Measurements from ENCODE around the gene BLVRA.
"Not testable (repeated sequence)": the region's sequence is repeated elsewhere in the genome, so short reads cannot be mapped to it uniquely, and the experiment has no call there.

BLVRA gene

DNA sequence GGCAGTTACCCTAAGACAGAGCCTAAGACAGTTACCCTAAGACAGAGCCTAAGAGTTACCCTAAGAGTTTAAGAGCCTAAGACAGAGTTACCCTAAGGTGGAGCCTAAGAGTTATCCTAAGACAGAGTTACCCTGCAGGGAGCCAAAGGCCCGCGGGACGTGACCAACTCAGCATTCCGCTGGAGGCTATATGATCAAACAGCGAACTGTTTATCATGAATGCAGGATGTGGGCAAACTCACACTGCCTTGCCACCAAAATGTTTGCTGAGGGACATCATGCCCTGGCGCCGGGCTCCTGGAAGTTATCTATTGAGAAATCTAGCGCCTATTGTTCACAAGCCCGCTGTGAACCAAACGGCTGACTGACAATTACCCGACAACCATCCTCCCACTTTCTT lies 49.9 kb downstream of the BLVRA start:
- no peak for DNase-seq (ENCODE audit: low read depth)

DNA sequence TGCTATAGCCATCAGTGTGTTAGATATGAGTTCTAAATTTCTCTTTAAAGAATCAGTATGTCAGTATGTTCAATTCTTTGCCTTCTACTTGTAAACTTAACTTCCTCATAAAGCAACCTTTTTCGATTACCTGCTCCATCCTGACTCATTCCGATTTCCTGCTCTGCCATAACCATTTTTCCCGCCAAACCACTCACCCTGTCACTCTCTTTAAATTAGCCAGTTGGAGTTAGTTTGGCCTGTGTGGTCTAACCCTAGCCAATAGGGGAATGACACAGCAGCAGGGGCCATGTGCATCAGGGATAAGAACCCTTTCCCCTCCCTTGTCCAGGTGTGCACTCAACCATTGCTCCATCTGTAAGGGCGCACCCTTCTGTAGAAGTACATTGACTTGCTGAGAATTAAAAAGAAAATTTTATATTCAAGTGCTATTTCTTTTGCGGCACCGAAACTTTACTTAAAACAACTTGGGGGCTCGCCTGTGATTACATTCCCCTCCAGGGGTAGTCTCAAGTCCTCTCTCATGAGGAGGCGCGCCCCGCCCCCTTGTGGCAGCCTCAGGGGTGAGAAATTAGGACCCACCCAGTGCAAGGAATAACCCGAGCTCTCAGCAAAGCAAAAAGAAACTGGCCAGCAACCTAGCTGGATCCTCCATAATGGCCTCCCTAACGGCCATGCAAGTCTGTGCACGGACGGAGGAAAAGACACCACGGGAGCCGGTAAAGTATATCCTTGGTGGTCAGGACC lies 51.9 kb downstream of the BLVRA start:
- not testable (repeated sequence) for DNase-seq (ENCODE audit: low read depth)

DNA sequence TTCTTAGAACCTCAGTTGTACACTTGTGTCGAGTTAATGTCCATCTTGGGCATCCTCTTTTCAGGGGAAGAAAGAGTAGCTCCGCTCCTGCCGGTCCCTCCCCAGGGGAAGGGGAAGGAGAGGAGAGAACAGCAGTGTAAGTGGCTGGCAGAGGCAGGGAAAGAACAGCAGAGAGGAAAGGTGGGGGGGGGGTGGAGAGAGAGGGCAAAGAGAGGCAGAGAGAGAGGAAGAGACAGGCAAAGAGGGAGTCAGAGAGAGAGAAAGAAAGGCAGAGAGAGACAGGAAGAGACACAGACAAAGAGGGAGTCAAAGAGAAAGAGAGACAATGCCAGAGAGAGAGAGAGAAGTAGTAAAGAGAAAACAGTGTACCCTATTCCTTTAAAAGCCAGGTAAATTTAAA lies 56.9 kb downstream of the BLVRA start:
- no peak for DNase-seq (ENCODE audit: low read depth)

DNA sequence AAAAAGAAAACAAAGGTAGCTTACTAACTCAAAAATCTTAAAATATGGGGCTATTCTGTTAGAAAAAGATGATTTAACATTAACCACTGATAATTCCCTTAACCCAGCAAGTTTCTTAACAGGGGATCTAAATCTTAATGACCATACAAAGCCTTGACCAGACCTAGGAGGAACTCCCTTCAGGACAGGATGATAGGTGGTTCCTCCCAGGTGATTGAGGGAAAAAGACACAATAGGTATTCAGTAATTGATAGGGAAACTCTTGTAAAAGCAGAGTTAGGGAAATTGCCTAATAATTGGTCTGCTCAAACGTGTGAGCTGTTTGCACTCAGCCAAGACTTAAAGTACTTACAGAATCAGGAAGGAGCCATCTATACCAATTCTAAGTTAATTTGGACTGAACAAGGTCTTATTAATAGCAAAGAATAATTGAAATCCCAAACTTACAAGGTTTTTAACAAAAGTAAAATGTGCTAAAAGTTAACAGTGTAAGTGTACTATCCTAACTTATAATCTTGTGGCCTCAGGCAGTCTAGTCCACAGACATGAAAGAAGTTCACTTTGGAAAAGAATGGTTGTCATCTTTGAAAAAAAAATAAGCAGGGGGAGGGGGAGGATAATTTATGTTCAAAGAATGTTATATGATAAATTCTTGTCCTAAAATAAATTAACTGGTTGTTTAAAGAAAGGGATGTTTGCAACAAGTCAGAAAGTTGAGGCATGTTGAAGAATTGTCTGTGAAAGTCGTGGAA lies 57.7 kb downstream of the BLVRA start:
- not testable (repeated sequence) for DNase-seq (ENCODE audit: low read depth)

DNA sequence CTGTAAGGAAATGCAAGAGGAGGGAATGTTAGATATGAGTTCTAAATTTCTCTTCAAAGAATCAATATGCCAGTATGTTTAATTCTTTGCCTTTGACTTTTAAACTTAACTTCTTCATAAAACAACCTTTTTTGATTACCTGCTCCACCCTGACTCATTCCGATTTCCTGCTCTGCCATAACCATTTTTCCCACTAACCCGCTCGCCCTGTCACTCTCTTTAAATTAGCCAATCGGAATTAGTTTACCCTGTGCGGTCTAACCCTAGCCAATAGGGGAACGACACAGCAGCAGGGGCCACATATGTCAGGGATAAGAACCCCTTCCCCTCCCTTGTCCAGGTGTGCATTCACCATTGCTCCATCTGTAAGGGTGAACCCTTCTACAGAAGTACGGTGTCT lies 64.9 kb downstream of the BLVRA start:
- not testable (repeated sequence) for DNase-seq (ENCODE audit: low read depth)

DNA sequence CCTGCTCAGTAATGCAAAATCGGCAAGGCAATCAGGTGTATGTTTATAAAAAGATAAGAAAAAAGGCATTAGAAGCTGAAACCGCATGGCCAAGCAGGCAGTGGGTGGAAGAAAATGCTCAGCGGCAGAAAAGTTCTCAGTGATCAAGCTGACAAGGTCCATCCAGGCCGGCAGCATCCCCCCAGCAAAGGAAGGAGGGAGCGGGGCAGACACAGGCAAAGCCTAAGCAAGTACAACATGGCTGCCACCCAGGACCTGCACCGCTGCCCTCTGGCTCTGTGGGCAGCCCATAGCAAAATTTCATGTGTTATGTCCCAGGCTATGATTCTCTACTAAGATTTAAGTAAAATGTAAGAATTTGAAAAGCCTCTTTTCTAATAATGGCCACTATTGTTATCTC lies 65.5 kb downstream of the BLVRA start:
- DNase-seq (ENCODE audit: low read depth), result no peak

DNA sequence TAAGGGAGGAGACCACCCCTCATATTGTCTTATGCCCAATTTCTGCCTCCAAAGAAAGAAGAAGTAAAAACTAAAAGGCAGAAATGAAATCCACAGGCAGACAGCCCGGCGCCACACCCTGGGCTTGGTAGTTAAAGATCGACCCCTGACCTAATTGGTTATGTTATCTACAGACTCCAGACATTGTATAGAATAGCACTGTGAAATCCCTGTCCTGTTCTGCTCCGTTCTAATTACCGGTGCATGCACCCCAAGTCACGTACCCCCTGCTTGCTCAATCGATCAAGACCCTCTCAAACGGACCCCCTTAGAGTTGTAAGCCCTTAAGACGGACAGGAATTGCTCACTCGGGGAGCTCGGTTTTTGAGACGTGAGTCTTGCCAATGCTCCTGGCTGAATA lies 66.0 kb downstream of the BLVRA start:
- DNase-seq (ENCODE audit: low read depth), result not testable (repeated sequence)

DNA sequence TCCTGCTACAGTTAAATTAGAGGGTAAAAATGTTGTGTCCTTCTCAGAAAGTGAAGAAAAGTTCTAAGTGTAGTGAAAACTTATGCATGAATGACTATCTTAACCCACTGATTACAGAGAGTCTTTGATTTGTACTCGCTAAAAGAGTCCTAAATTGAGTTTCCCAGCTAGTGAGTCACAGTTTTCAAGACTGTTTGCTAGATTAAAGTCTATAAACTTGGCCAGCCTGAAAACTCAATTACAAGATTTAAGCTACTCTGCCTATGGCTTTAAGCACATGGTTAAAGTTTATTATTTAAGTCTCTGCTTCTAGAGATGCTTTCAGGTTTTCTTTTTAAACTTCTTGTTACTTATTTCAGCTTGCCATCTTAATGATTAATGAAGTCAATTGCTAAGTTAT lies 66.5 kb downstream of the BLVRA start:
- DNase-seq (ENCODE audit: low read depth), result no peak

DNA sequence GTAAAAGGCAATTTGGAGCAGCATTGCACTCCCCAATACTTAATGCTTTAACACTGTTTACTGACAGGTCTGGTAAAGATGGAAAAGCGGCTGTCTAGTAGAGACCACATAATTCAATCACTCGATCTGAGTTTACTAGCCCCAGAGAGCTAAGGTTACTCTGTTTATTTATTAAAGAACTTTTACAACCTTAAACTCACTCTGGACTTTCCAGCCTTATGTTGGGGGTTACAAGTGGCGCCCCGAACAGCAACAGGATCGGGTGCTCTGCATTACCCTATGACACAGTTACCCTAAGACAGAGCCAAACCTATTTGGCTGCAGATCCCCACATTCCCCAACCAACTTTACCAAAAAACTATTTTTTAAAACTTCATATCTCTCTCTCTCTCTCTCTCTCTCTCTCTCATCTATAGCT lies 66.9 kb downstream of the BLVRA start:
- DNase-seq (ENCODE audit: low read depth), result no peak

DNA sequence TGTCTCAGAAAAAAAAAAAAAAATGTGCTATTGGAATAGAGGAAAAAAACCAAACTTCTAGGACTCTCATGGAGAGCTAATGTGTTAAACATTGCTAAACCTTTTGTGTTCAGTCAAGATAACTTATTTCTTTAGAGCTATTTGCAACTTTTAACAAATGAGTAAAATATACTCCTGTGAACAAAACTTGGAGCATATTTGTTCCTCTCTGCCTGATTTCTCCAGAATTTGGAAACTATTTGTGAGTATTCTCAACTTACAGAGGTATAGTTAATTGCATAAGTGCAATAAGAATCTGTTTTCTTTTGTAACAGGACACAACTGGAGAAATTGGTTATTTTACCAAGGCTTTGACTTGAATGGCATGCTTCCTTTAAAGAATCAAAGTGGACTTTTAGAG lies 72.4 kb downstream of the BLVRA start:
- DNase-seq (ENCODE audit: low read depth), result not testable (repeated sequence)

DNA sequence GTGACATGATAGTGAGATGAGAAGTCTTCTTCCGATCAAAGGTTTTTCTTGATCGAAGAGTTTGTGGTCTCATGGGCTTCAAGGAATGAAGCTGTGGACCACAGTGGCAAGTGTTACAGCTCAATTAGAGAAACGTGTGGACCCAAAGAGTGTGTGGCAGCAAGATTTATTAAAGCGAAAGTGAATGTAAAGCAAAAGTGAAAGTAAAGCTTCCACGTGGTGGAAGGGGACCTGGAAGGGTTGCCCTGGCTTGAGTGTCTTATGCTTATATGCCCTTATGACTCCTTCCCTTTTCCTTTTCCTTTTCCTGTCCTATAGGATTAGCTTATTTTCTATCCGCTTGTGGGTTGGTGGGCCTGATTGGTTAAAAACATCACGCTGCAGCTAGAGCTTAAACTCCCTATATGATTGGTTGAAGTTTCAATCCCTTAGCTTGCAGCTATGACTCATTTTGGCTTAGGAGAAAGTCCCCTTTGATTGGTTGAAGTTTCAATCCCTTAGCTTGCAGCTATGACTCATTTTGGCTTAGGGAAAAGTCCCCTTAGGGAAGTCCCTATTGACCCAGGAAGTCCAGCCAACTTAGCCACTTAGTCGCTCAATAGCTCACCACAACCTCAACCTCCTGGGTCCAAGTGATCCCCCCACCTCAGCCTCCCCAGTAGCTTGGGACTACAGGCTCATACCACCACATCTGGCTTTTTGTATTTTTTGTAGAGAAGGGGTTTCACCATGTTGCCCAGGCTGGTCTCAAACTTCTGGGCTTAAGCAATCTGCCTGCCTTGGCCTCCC lies 76.2 kb downstream of the BLVRA start:
- no peak for DNase-seq (ENCODE audit: low read depth)

DNA sequence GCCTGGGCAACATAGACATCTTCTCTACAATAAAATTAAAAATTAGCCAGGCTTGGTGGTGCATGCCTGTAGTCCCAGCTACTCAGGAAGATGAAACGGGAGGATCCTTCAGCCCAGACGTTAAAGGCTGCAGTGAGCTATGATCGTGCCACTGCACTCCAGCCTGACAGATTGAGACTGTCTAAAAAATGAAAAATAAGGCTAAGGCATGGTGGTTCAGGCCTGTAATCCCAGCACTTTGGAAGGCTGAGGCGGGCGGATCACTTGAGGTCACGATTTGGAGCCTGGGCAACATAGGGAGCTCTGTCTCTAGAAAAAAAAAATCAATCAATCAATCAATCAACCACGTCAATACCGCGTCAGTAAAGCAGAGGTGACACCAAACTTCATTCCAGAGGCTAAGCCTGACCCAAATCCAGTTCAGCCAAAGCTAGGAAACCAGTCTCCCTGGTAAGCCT lies 79.8 kb downstream of the BLVRA start:
- DNase-seq (ENCODE audit: low read depth), result no peak

DNA sequence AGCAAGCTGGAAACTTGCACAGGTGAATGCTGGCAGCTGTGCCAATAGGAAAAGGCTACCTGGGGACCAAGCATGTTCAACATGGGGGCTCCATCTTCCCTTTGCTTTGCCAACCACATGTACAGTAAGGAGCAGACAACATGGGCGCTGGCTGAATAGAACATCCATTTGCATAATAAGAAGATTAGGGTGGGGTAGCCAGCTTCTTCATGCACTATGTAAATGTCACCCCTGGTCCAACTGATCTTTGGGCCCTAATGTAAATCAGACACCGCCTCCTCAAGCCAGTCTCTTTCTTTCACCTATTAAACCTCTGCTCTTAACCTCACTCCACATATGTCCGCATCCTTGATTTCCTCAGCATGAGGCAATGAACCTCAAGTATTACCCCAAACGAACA lies 84.8 kb downstream of the BLVRA start:
- no peak for DNase-seq (ENCODE audit: low read depth)

DNA sequence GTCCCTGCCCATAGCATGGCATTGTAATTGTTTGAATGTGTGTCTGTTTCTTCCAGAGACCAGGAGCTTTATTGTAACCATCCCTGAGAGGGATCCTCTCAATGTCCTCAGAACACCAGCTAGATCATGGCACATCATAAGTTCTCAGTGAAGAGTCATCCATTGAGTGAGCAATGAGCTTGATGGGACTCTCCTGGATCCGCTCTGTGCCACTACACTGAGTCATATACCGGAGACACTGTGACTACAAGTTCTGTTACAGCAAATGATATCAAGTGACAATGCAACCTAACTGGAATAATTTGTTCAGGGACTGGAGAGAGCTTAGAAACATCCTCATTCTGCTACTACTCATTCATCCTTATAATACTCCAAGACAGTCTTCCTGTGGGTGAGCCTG lies 85.8 kb downstream of the BLVRA start:
- DNase-seq (ENCODE audit: low read depth), result no peak

DNA sequence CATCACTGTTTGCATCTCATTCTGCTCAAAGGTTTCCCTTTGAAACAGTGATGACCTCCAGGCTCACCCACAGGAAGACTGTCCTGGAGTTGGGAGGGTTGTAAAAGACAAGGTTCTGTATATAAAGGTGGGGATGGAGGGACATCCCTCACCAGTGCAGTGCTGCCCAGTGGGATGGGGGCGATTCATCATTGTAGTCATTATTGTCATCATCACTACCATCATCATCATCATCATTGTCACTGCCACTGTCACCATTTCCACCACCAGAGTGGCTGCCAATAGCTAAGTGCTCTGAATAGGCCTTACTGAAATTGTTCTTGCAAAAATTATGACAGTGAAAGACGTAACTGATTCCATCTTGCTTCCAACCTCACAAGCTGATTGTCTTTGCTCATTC lies 86.2 kb downstream of the BLVRA start:
- DNase-seq (ENCODE audit: low read depth), result no peak

DNA sequence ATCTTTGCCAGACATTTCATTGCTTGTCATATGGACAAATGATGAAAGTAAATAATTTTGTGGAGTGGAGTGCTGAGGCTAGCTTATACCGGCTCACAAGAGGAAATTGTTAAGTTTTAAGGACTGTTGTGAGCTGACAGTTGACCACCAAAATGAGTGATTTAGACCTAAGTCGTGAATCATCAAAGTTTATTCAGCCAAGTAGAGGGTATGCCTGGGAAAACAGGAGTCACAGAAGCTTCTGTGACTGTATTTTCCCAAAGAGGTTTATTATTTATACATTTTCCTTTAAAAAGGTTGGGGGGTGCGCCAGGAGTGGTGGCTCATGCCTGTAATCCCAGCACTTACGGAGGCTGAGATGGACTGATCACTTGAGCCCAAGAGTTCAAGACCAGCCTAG lies 89.0 kb downstream of the BLVRA start:
- no peak for DNase-seq (ENCODE audit: low read depth)

DNA sequence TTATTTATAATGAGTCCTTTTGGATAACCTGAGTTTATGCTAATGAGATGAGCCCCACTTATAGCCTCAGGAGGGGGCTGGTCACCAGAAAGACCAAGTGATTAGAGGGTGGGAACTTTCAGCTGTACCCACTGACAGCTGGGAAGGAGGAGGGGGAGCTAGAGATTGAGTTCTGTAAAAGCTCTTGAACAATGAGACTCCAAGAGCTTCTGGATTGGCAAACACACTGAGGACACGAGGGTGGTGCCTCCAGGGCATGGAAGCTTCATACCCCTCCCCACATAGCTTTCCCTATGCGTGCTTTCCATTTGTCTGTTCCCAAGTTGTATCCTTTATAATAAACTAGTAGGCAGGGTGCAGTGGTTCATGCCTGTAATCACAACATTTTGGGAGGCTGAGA lies 90.6 kb downstream of the BLVRA start:
- DNase-seq (ENCODE audit: low read depth), result no peak

DNA sequence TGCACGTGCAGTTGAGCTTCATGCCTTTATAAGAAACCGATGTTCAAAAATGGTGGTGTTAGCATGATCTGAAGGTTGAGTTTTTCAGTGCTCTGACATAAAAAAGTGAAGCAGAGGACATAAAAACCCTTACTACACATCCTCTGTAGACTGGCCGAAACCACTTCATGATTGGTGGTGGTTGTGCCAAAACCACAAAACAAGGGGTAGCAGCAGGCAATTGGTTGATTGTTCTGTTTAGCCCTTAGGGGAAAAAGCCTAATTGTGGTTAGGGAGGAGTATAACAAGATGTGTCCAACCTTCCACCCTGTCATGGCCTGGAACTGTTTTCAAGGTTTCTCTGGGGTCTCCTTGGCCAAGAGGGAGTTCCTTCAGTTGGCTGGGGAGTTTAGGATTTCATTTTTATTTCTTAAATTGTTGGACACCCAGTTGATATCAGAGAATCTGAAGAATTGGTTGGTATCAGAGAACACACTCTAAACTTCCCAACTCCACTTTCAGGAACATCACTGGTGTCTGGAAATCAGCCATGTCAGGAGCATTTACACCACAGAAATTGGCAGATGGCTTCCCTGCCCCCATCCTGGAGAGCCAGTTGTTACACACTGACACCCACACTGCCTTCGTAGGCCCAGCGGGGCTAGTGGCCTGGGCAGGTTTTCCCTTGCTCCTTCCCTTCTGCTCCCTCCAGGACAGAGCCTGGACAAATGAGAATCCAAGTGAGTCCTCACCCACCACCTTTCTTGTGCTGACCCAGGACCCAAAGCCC lies 92.1 kb downstream of the BLVRA start:
- DNase-seq (ENCODE audit: low read depth), result no peak

DNA sequence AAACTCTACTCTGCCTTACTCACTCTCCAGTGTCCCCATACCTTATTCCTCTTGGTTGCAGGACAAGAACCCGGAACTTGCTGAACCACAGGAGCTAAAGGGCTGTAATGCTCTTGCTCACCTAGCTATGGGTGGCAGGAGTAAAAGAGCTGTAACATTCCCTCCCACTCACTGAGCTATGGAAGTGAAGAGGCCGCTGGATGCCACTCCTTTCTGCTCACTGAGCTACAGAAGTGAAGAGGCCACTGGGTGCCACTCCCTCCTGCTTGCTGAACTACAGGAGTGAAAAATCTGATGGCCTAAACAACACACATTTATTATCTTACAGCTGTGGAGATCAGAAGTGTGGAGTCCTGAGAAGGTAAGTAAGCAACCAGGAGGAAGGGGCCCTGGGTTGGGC lies 93.3 kb downstream of the BLVRA start:
- DNase-seq (ENCODE audit: low read depth), result no peak

DNA sequence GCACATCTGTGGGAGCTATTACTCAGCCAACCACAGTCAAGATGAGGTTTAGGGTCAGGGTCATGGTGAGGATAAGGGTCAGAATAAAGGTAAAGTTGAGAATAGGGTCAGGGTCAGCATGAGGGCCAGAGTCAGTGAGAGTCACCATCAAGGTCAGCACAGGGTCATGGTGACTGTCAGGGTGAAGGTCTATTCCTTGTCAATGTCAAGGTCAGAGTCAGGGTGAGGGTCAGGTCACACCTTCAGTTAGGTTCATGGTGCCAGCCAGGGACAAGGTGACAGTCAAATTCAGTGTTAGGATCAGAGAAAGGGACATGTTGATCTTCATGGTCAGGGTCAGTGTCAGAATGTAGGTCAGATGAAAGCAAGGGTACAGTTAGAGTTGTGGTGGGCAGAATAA lies 96.7 kb downstream of the BLVRA start:
- DNase-seq (ENCODE audit: low read depth), result no peak

DNA sequence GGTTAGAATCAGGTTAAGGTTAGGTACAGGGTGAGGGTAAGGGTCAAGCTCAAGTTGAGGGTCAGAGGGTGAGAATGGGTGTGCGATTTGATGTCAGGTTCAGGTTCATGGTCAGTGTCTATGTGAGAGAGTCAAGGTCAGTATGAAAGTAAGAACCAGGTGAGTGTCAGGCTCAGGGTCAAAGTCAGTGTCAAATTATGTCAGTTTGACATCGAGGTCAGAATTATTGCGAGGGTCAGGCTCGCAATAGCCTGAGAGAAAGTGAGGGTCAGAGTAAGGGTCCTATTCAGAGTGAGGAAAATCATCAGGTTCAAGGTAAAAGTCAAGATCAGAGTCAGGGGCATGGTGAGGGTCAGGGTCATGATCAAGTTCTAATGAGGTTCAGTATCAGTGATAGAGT lies 97.8 kb downstream of the BLVRA start:
- DNase-seq (ENCODE audit: low read depth), result no peak
